HG02759 (cell line): Measurements from ENCODE around the gene CD9.
"Not testable (repeated sequence)": the region's sequence is repeated elsewhere in the genome, so short reads cannot be mapped to it uniquely, and the experiment has no call there.

Experiments used
- ATAC-seq: cut with Tn5 transposase; IDR thresholded peaks from one replicate; pipeline ENCODE4 v1.9.1; 2021; ENCODE audit warnings: mild to moderate bottlenecking, moderate library complexity; ENCODE audit not compliant: unreplicated experiment

CD9 gene

GRCh38 chr12:6178981-6179761, 21.0 kb upstream of the CD9 start:
- ATAC-seq: no peak

- ATAC-seq: no peak
These were observed 19.7 kb upstream of the CD9 start for GRCh38 chr12:6180268-6181051.

- ATAC-seq: no peak
These were observed 19.0 kb upstream of the CD9 start for GRCh38 chr12:6181166-6181565.

GRCh38 chr12:6181583-6182278, 18.5 kb upstream of the CD9 start:
- ATAC-seq: no peak

- ATAC-seq: no peak
These were observed 17.8 kb upstream of the CD9 start for GRCh38 chr12:6182279-6182898.

- no peak for ATAC-seq
These were observed 16.3 kb upstream of the CD9 start for GRCh38 chr12:6183689-6184428.

GRCh38 chr12:6185961-6186827, 14.0 kb upstream of the CD9 start:
- no peak for ATAC-seq

- ATAC-seq: no peak
These were observed 12.0 kb upstream of the CD9 start for GRCh38 chr12:6187948-6188793.

GRCh38 chr12:6189028-6189427, 11.2 kb upstream of the CD9 start:
- ATAC-seq: no peak

- ATAC-seq: not testable (repeated sequence)
These were observed 10.1 kb upstream of the CD9 start for GRCh38 chr12:6189952-6190598.

GRCh38 chr12:6190767-6191530, 9.3 kb upstream of the CD9 start:
- ATAC-seq: not testable (repeated sequence)

GRCh38 chr12:6192604-6193380, 7.4 kb upstream of the CD9 start:
- no peak for ATAC-seq

GRCh38 chr12:6193853-6194815, 6.1 kb upstream of the CD9 start:
- ATAC-seq: no peak

GRCh38 chr12:6195665-6196535, 4.3 kb upstream of the CD9 start:
- ATAC-seq: peak; percentile 52

- ATAC-seq: no peak
These were observed 2.1 kb upstream of the CD9 start for GRCh38 chr12:6198051-6198450.
